ENCODE results near the gene GNB3.

DNA sequence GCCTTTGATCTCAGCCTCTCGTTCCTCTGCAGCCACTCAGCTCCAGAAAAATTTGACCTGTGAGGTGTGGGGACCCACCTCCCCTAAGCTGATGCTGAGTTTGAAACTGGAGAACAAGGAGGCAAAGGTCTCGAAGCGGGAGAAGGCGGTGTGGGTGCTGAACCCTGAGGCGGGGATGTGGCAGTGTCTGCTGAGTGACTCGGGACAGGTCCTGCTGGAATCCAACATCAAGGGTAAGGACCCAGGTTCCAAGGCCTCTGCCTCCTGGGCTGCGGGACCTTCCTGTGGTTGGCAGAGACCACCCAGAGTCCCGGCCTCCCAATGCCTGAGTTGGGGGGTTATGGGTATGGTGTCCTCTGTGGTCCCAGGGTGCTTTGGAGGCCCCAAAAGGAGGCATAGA, 23.6 kb upstream of the GNB3 start:
- TF ChIP-seq, protein P1, sequence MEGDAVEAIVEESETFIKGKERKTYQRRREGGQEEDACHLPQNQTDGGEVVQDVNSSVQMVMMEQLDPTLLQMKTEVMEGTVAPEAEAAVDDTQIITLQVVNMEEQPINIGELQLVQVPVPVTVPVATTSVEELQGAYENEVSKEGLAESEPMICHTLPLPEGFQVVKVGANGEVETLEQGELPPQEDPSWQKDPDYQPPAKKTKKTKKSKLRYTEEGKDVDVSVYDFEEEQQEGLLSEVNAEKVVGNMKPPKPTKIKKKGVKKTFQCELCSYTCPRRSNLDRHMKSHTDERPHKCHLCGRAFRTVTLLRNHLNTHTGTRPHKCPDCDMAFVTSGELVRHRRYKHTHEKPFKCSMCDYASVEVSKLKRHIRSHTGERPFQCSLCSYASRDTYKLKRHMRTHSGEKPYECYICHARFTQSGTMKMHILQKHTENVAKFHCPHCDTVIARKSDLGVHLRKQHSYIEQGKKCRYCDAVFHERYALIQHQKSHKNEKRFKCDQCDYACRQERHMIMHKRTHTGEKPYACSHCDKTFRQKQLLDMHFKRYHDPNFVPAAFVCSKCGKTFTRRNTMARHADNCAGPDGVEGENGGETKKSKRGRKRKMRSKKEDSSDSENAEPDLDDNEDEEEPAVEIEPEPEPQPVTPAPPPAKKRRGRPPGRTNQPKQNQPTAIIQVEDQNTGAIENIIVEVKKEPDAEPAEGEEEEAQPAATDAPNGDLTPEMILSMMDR (IDR thresholded peaks at IDR 0.05) = no peak
- TF ChIP-seq EP300 (IDR thresholded peaks at IDR 0.05) = no peak
- no peak for TF ChIP-seq POLR2AphosphoS5 (IDR thresholded peaks at IDR 0.05)

Measured in stomach (tissue), 4 donors.